Smooth muscle cell (in vitro differentiated cells): ENCODE measurements around the gene RNF148. TPM values are rescaled to one million over a fixed set of nuclear protein-coding genes. Genes with fewer than 3 reads are reported as not detected.

ENCODE experiments used
- DNase-seq: peaks from one replicate; lab custom pipeline; 2025; ENCODE audit not compliant: unreplicated experiment; lab: John Stamatoyannopoulos, UW
- H2AFZ ChIP-seq: fragments of 200-600 bp; sonication (generic); 2 replicates; pipeline ENCODE4 v1.6.0; 2016; ENCODE audit warnings: antibody characterized with exemption, low read depth, mild to moderate bottlenecking
- H3F3A ChIP-seq: fragments of 200-600 bp; sonication (generic); 2 replicates; pipeline ENCODE4 v1.6.0; 2017; ENCODE audit warnings: antibody characterized with exemption, low read depth
- H3K27ac ChIP-seq: fragments of 200-600 bp; sonication (generic); 2 replicates; pipeline ENCODE4 v1.5.1; 2016; ENCODE audit warnings: low read depth, mild to moderate bottlenecking
- H3K27me3 ChIP-seq: fragments of 200-600 bp; sonication (generic); 2 replicates; pipeline ENCODE4 v1.6.1; 2016; ENCODE audit warnings: low read depth, mild to moderate bottlenecking
- H3K36me3 ChIP-seq: fragments of 200-600 bp; sonication (generic); 2 replicates; pipeline ENCODE4 v1.5.1; 2016; ENCODE audit warnings: low read depth
- H3K4me1 ChIP-seq: fragments of 200-600 bp; sonication (generic); 2 replicates; pipeline ENCODE4 v1.5.1; 2016; ENCODE audit warnings: low read depth
- H3K4me2 ChIP-seq: fragments of 200-600 bp; sonication (generic); 2 replicates; pipeline ENCODE4 v1.6.0; 2016; ENCODE audit warnings: mild to moderate bottlenecking
- H3K4me3 ChIP-seq: fragments of 200-600 bp; sonication (generic); 2 replicates; pipeline ENCODE4 v1.5.1; 2016; ENCODE audit warnings: mild to moderate bottlenecking
- H3K79me2 ChIP-seq: fragments of 200-600 bp; sonication (generic); 2 replicates; pipeline ENCODE4 v1.6.0; 2016; ENCODE audit warnings: low read depth, mild to moderate bottlenecking
- H3K9ac ChIP-seq: fragments of 200-600 bp; sonication (generic); 2 replicates; pipeline ENCODE4 v1.6.0; 2016; ENCODE audit warnings: low read depth
- H3K9me3 ChIP-seq: fragments of 200-600 bp; sonication (generic); replicated peaks from 2 replicates; pipeline ENCODE4 v1.5.1; 2016; ENCODE audit warnings: low read depth
- H4K20me1 ChIP-seq: fragments of 200-600 bp; sonication (generic); 2 replicates; pipeline ENCODE4 v1.6.0; 2016; ENCODE audit warnings: low read depth
- CTCF ChIP-seq: fragments of 200-600 bp; sonication (generic); IDR thresholded peaks from 2 replicates; pipeline ENCODE4 v1.5.1; 2017; ENCODE audit warnings: borderline replicate concordance, mild to moderate bottlenecking, antibody characterized with exemption; ENCODE audit not compliant: insufficient read depth, poor library complexity, severe bottlenecking
- WGBS: methylation state at CpG from one replicate; pipeline ENCODE4 v1.1.7; 2016; ENCODE audit warnings: low lambda C conversion rate; 5-methylcytosine and 5-hydroxymethylcytosine counted together
- polyA plus RNA-seq: library from polyadenylated mRNA; unstranded; fragments of >200 nt; fragmentation: Nextera tagmentation; extraction: Ambion mirVana; gene quantifications from 2 replicates; pipeline ENCODE4 v1.2.1, GENCODE V29; 2016
- total RNA-seq: library from RNA; depleted of rRNA; stranded (reverse); fragments of >200 nt; gene quantifications from 2 replicates; pipeline ENCODE4 v1.2.3, GENCODE V29; 2014

The RNF148 gene
- total RNA-seq (0.36 TPM in 1 of 2 replicates, not detected in the other), polyA plus RNA-seq (not detected in 2 replicates)

GRCh38 chr7:122702872-122703510, at the start of gene RNF148:
Gene RNF148 (minus strand): TSS chr7:122702922. CDS start chr7:122702750, 172 bp downstream.
- no peaks in the 10 kb centered on the region for H3K4me1 ChIP-seq
- WGBS = 95% methylated on average over 1 of the region's 1 CpG
- TF ChIP-seq CTCF = no peak
- no peak within 1 kb of the TSS for H2AFZ ChIP-seq
- no peaks in the 10 kb centered on the region for H3K79me2 ChIP-seq
- no peaks in the 10 kb centered on the region for H3K27me3 ChIP-seq
- H3F3A ChIP-seq = no peaks in the 10 kb centered on the region
- DNase-seq = no peak
- no peak within 1 kb of the TSS for H3K4me2 ChIP-seq
- H3K4me3 ChIP-seq = no peak within 1 kb of the TSS
- H3K36me3 ChIP-seq = no peaks in the 10 kb centered on the region
- H4K20me1 ChIP-seq = no peaks in the 10 kb centered on the region
- no peak within 1 kb of the TSS for H3K27ac ChIP-seq
- H3K9ac ChIP-seq = no peak within 1 kb of the TSS
- no peaks in the 10 kb centered on the region for H3K9me3 ChIP-seq

- 93% methylated on average over 2 of the region's 2 CpGs for WGBS
- Histone ChIP-seq H3K79me2 (no peaks in the 10 kb centered on the region), H3K9ac (no peak overlapping the region), H3K4me2 (no peak overlapping the region), H3K9me3 (no peaks in the 10 kb centered on the region), H3K4me3 (no peak overlapping the region), H3F3A (no peaks in the 10 kb centered on the region), H3K27me3 (no peaks in the 10 kb centered on the region), H2AFZ (no peak overlapping the region), H4K20me1 (no peaks in the 10 kb centered on the region), H3K4me1 (peaks cover 25% of the 10 kb centered on the region), H3K27ac (no peak overlapping the region), H3K36me3 (no peaks in the 10 kb centered on the region)
- no peak for TF ChIP-seq CTCF
- DNase-seq = no peak
Observed at GRCh38 chr7:122750389-122750788, 47.7 kb upstream of the RNF148 start.

DNA sequence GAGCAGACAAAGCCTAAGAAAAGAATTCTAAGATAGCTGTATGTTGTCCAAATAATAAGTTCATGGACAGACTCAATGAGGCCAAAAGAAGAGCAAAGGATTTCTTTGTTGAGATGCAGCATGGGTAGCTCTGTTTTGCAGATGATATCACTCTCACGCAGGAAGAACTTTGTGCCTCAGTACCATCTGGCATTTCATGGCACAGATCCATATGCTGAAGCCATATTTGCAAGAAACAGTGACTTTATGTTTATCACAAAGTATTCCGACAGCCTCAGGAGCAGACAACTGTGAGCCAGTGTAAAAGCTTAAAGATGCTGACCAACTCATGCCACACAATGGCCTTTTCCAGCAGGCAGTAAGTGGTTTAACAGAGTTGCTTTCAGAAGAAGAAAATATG, 45.5 kb upstream of the RNF148 start:
- no peak overlapping the region for H2AFZ ChIP-seq
- H3K4me2 ChIP-seq = no peak overlapping the region
- no peaks in the 10 kb centered on the region for H4K20me1 ChIP-seq
- no peak for TF ChIP-seq CTCF
- no peaks in the 10 kb centered on the region for H3K36me3 ChIP-seq
- no peaks in the 10 kb centered on the region for H3K79me2 ChIP-seq
- H3F3A ChIP-seq = no peaks in the 10 kb centered on the region
- DNase-seq = no peak
- H3K27me3 ChIP-seq = no peaks in the 10 kb centered on the region
- peaks cover 25% of the 10 kb centered on the region for H3K4me1 ChIP-seq
- no peak overlapping the region for H3K4me3 ChIP-seq
- WGBS = 47% methylated on average over 2 of the region's 2 CpGs
- no peak overlapping the region for H3K27ac ChIP-seq
- H3K9me3 ChIP-seq = no peaks in the 10 kb centered on the region
- H3K9ac ChIP-seq = no peak overlapping the region

DNA sequence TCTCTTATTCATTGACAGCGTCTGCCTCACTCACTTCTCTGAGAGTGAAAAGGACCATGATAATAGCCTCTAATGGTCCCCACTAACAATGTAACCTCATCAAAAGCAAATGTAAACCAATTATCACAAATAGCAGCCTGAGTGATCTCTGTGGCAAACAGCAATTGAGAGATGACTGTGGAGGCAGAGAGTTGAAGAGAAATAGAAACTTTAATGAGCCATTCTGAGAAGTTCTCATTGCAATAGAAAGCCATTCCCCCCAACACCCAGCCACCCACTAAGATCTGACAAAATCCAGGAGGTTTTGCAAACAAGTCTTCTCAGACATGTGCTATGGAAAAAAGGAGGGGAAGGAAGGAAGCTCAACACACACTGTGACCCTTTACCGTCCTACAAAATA, 44.2 kb upstream of the RNF148 start:
- H3K4me2 ChIP-seq = no peak overlapping the region
- H3K27ac ChIP-seq = no peak overlapping the region
- no peak overlapping the region for H2AFZ ChIP-seq
- H4K20me1 ChIP-seq = no peaks in the 10 kb centered on the region
- peaks cover 25% of the 10 kb centered on the region for H3K4me1 ChIP-seq
- WGBS = 50% methylated on average over 2 of the region's 2 CpGs
- H3K9me3 ChIP-seq = no peaks in the 10 kb centered on the region
- no peaks in the 10 kb centered on the region for H3K27me3 ChIP-seq
- no peak overlapping the region for H3K4me3 ChIP-seq
- no peak for DNase-seq
- no peak overlapping the region for H3K9ac ChIP-seq
- TF ChIP-seq CTCF = no peak
- no peaks in the 10 kb centered on the region for H3K36me3 ChIP-seq
- no peaks in the 10 kb centered on the region for H3F3A ChIP-seq
- no peaks in the 10 kb centered on the region for H3K79me2 ChIP-seq
